HL-60 (cell line): ENCODE measurements around the gene HOXD12.

Experiments used
- DNase-seq, 2 experiments: peaks; one replicate each; pipeline ENCODE4 v3.0.0-alpha.2; 2010 to 2020; ENCODE audit warnings: low read depth in 1 of 2, low spot score in 1 of 2
- H3K27ac ChIP-seq: fragments of 250-450 bp; sonication (Bioruptor Pico); replicated peaks from 2 replicates; pipeline ENCODE4 v1.5.1; 2020; ENCODE audit warnings: mild to moderate bottlenecking, moderate library complexity
- H3K27me3 ChIP-seq: fragments of 250-450 bp; sonication (Bioruptor Pico); 2 replicates; pipeline ENCODE4 v1.5.1; 2021; ENCODE audit warnings: mild to moderate bottlenecking, moderate library complexity; ENCODE audit not compliant: insufficient read depth, poor library complexity, severe bottlenecking
- H3K4me3 ChIP-seq: replicated peaks from 2 replicates; pipeline ENCODE4 v1.5.1; 2011; ENCODE audit warnings: mild to moderate bottlenecking, control low read depth, low read length; ENCODE audit not compliant: insufficient read depth
- GABPA ChIP-seq: IDR thresholded peaks from 2 replicates; pipeline ENCODE4 v1.6.1; 2012; ENCODE audit warnings: low read depth
- POLR2AphosphoS5 ChIP-seq: IDR thresholded peaks from 2 replicates; pipeline ENCODE4 v1.6.1; 2012; ENCODE audit warnings: low read depth
- SPI1 ChIP-seq: IDR thresholded peaks from 2 replicates; pipeline ENCODE4 v1.6.1; 2012; ENCODE audit warnings: low read depth, mild to moderate bottlenecking, borderline replicate concordance
- TF ChIP-seq, protein P1 (sequence below): IDR thresholded peaks from 2 replicates; pipeline ENCODE4 v1.6.1; 2012; ENCODE audit warnings: low read depth; ENCODE audit not compliant: insufficient replicate concordance
- TF ChIP-seq, protein P2 (sequence below): IDR thresholded peaks from one replicate; pipeline ENCODE4 v1.5.1; 2011; ENCODE audit warnings: low read length, control low read depth, inconsistent platforms; ENCODE audit not compliant: insufficient read depth

HOXD12 gene

DNA sequence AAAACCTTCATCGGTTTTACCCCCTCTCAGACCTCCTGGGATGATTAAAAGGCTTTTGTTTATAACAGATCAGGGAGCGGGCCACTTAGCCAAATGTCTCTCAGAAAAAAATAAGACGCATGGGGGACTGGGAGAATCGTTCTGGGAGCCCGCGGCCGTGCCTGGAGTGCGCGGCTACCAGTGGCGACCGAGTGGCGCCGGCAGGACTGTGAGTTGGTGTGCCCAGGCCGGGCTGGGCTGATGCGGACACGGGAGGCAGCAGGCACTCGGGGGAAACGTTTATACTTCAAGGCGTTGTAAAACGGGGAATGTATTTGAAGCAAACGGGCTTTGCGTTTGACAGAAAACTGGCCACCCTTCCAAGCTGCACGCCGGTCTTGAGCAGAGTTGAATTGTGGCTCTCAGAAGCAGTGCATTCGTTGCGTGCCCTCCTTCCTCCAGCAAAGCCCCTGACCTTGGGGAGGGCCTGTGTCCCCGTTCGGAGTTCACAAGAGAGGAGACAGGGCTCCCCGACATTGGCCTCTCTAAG is 12.3 kb downstream of the HOXD12 start:
- no peak for DNase-seq
- Histone ChIP-seq H3K27ac (no peak overlapping the region), H3K4me3 (no peak overlapping the region), H3K27me3 (peaks cover 75% of the 10 kb centered on the region)
- TF ChIP-seq, protein P1, sequence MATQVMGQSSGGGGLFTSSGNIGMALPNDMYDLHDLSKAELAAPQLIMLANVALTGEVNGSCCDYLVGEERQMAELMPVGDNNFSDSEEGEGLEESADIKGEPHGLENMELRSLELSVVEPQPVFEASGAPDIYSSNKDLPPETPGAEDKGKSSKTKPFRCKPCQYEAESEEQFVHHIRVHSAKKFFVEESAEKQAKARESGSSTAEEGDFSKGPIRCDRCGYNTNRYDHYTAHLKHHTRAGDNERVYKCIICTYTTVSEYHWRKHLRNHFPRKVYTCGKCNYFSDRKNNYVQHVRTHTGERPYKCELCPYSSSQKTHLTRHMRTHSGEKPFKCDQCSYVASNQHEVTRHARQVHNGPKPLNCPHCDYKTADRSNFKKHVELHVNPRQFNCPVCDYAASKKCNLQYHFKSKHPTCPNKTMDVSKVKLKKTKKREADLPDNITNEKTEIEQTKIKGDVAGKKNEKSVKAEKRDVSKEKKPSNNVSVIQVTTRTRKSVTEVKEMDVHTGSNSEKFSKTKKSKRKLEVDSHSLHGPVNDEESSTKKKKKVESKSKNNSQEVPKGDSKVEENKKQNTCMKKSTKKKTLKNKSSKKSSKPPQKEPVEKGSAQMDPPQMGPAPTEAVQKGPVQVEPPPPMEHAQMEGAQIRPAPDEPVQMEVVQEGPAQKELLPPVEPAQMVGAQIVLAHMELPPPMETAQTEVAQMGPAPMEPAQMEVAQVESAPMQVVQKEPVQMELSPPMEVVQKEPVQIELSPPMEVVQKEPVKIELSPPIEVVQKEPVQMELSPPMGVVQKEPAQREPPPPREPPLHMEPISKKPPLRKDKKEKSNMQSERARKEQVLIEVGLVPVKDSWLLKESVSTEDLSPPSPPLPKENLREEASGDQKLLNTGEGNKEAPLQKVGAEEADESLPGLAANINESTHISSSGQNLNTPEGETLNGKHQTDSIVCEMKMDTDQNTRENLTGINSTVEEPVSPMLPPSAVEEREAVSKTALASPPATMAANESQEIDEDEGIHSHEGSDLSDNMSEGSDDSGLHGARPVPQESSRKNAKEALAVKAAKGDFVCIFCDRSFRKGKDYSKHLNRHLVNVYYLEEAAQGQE, result no peak
- TF ChIP-seq POLR2AphosphoS5 (no peak), SPI1 (no peak), GABPA (no peak)
- TF ChIP-seq, protein P2, sequence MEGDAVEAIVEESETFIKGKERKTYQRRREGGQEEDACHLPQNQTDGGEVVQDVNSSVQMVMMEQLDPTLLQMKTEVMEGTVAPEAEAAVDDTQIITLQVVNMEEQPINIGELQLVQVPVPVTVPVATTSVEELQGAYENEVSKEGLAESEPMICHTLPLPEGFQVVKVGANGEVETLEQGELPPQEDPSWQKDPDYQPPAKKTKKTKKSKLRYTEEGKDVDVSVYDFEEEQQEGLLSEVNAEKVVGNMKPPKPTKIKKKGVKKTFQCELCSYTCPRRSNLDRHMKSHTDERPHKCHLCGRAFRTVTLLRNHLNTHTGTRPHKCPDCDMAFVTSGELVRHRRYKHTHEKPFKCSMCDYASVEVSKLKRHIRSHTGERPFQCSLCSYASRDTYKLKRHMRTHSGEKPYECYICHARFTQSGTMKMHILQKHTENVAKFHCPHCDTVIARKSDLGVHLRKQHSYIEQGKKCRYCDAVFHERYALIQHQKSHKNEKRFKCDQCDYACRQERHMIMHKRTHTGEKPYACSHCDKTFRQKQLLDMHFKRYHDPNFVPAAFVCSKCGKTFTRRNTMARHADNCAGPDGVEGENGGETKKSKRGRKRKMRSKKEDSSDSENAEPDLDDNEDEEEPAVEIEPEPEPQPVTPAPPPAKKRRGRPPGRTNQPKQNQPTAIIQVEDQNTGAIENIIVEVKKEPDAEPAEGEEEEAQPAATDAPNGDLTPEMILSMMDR, result no peak

DNA sequence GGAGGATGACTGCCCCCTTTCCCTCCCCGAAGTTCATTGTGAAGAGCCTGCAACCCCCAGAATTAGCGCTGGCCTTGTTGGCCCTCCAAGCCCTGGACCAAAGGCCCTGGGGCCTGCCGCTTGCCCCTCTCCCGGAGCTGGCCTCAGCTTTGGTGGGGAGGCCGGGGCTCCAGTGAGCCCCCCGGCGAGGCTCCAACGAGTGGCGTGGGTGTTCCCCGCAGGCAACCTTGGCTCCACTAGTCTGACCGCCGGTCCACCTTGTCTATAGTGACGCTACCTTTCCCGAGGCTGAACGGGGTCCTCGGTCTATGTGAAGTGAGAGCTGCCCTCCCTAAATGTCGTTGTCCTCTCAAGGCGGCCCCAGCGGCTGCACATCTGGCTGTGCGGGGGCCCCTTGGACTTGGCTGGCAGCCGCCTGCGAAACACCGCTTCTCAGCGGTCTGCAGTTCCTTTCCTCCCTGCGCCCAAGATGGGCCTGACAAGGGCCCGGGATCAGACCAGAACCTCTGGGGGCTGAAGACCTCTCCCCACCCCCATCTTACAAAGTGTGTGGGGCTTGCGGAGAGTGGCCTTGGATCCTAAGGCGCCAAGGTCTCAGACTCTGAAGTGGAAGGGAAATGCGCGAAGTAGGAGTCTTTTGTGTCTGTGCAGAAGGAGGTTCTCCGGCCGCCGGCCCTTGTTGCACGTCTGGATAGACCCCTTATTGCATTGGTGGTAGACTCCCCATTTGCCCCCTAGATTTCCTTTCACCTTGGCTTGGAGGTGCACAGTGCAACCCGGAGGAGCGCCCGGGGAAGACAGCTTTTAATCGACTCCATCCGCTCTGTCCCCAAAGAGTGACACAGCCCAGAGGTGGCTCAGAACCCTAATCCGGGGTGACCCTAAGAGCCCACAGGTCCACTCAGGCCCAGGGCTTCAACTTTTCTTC is 13.0 kb downstream of the HOXD12 start:
- Histone ChIP-seq H3K4me3 (no peak overlapping the region), H3K27me3 (peaks cover 79% of the 10 kb centered on the region), H3K27ac (no peak overlapping the region)
- TF ChIP-seq, protein P2, result no peak
- TF ChIP-seq GABPA (no peak), SPI1 (no peak), POLR2AphosphoS5 (no peak)
- TF ChIP-seq, protein P1, result no peak
- DNase-seq, result no peak

DNA sequence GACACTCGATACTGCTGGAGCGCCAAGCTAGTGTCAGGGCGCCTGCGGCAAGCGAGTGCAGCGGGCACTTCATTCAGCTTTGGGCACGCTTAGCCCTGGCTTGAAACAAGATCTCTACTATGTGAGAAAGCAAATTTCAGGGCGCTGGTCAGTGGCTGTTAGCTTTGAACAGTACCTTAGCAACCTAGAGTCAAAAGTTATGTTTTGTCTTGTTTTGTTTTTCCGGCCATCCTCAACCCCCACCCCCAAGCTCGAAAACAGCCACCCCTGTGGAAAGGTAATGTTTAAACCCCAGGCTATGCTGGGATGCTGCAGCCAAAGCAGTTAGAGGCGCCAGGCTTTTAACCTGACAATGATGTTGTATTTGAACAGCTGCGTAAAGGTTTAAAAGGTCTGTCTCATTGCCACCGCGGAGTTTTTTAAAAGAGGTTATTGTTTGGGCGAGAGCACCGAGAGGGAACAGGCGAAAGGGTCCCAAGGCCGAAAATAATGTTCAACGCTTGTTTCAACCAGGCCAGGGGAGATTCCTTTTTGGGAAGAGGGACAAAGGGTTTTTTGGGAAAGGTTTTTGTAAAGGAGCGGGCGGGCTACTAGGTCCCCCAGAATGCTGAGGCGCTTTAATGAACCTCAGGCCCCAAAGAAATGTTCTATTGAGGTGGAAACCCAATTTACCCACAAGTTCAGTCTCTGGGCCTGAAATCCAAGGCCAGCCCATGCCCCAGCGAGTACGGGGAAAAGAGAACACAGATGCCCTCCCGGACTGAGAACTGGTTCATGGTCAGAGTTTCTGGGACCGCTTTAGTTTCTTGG is 14.7 kb downstream of the HOXD12 start:
- no peak overlapping the region for H3K4me3 ChIP-seq
- TF ChIP-seq GABPA (no peak), SPI1 (no peak), POLR2AphosphoS5 (no peak)
- TF ChIP-seq, protein P1, result no peak
- TF ChIP-seq, protein P2, result no peak
- H3K27ac ChIP-seq, result no peak overlapping the region
- DNase-seq, result no peak
- H3K27me3 ChIP-seq, result peaks cover 83% of the 10 kb centered on the region
